ENCODE data around the gene ROR2. TPM values are rescaled to one million over a fixed set of nuclear protein-coding genes. Genes with fewer than 3 reads are reported as not detected.

The ROR2 gene
- total RNA-seq, 1 experiment from 2014 or later: 0.84 TPM

GRCh38 chr9:91903126-91903911 lies 46.7 kb downstream of the ROR2 start:
- H3K4me1 Mint-ChIP-seq (ENCODE audit: insufficient read depth, unreplicated experiment): no peaks in the 10 kb centered on the region
- H3K9me3 Mint-ChIP-seq (ENCODE audit: unreplicated experiment): no peaks in the 10 kb centered on the region
- intact Hi-C loops (cut with micrococcal nuclease): no loop called here
- H3K36me3 Mint-ChIP-seq (ENCODE audit: insufficient read depth, unreplicated experiment): no peaks in the 10 kb centered on the region
- POLR2A ChIA-PET: interaction anchor here (0.7 to 1.4 kb wide), 2 partner anchors 9 to 250 kb away, joined by 3 read pairs; no protein-coding TSS in a partner anchor
- CTCF ChIA-PET: interaction anchor here (0.6 kb wide), 1 partner anchor 108 kb away, joined by 3 read pairs; no protein-coding TSS in a partner anchor
- TF ChIP-seq CTCF (IDR thresholded peaks at IDR 0.05; ENCODE audit: unreplicated experiment): no peak
- no peak overlapping the region for H3K4me3 Mint-ChIP-seq (ENCODE audit: unreplicated experiment)
- no peaks in the 10 kb centered on the region for H3K27me3 Mint-ChIP-seq (ENCODE audit: insufficient read depth, unreplicated experiment)
- no peak for DNase-seq (ENCODE audit: unreplicated experiment)
- H3K27ac Mint-ChIP-seq (ENCODE audit: low read depth, unreplicated experiment): no peak overlapping the region
- no TSS peak for BruUV-seq (replicated peaks)

- no peaks in the 10 kb centered on the region for H3K27me3 Mint-ChIP-seq (ENCODE audit: insufficient read depth, unreplicated experiment)
- ChIA-PET POLR2A (interaction anchor here (1.4 kb wide), 1 partner anchor 10 kb away, joined by 3 read pairs; no protein-coding TSS in a partner anchor), CTCF (no interaction called here)
- no peak overlapping the region for H3K4me3 Mint-ChIP-seq (ENCODE audit: unreplicated experiment)
- no peak overlapping the region for H3K27ac Mint-ChIP-seq (ENCODE audit: low read depth, unreplicated experiment)
- no peaks in the 10 kb centered on the region for H3K36me3 Mint-ChIP-seq (ENCODE audit: insufficient read depth, unreplicated experiment)
- no peaks in the 10 kb centered on the region for H3K9me3 Mint-ChIP-seq (ENCODE audit: unreplicated experiment)
- no peaks in the 10 kb centered on the region for H3K4me1 Mint-ChIP-seq (ENCODE audit: insufficient read depth, unreplicated experiment)
- intact Hi-C loops (cut with micrococcal nuclease): no loop called here
- no peak for DNase-seq (ENCODE audit: unreplicated experiment)
- TF ChIP-seq CTCF (IDR thresholded peaks at IDR 0.05; ENCODE audit: unreplicated experiment): no peak
- BruUV-seq (replicated peaks): no TSS peak
These were observed 47.4 kb downstream of the ROR2 start for GRCh38 chr9:91902475-91903125.

- no peak for DNase-seq (ENCODE audit: unreplicated experiment)
- no peak overlapping the region for H3K4me3 Mint-ChIP-seq (ENCODE audit: unreplicated experiment)
- intact Hi-C loops (cut with micrococcal nuclease): no loop called here
- no peaks in the 10 kb centered on the region for H3K4me1 Mint-ChIP-seq (ENCODE audit: insufficient read depth, unreplicated experiment)
- no peaks in the 10 kb centered on the region for H3K27me3 Mint-ChIP-seq (ENCODE audit: insufficient read depth, unreplicated experiment)
- BruUV-seq (replicated peaks): no TSS peak
- no peak overlapping the region for H3K27ac Mint-ChIP-seq (ENCODE audit: low read depth, unreplicated experiment)
- ChIA-PET CTCF (interaction anchor here (0.6 to 0.7 kb wide), 2 partner anchors 23 to 41 kb away, joined by 3 to 4 read pairs; no protein-coding TSS in a partner anchor), POLR2A (no interaction called here)
- TF ChIP-seq CTCF (IDR thresholded peaks at IDR 0.05; ENCODE audit: unreplicated experiment): no peak
- no peaks in the 10 kb centered on the region for H3K9me3 Mint-ChIP-seq (ENCODE audit: unreplicated experiment)
- no peaks in the 10 kb centered on the region for H3K36me3 Mint-ChIP-seq (ENCODE audit: insufficient read depth, unreplicated experiment)
These were observed 49.2 kb downstream of the ROR2 start for GRCh38 chr9:91900797-91901177.

- Mint-ChIP-seq H3K36me3 (ENCODE audit: insufficient read depth, unreplicated experiment) (no peaks in the 10 kb centered on the region), H3K4me1 (ENCODE audit: insufficient read depth, unreplicated experiment) (no peaks in the 10 kb centered on the region), H3K4me3 (ENCODE audit: unreplicated experiment) (no peak overlapping the region), H3K27ac (ENCODE audit: low read depth, unreplicated experiment) (no peak overlapping the region), H3K9me3 (ENCODE audit: unreplicated experiment) (no peaks in the 10 kb centered on the region), H3K27me3 (ENCODE audit: insufficient read depth, unreplicated experiment) (no peaks in the 10 kb centered on the region)
- DNase-seq (ENCODE audit: unreplicated experiment): no peak
- BruUV-seq (replicated peaks): no TSS peak
- CTCF ChIA-PET: interaction anchor here (0.6 to 1.2 kb wide), 3 partner anchors 23 to 141 kb away, joined by 3 to 4 read pairs (median 3); no protein-coding TSS in a partner anchor
- TF ChIP-seq CTCF (IDR thresholded peaks at IDR 0.05; ENCODE audit: unreplicated experiment): no peak
- POLR2A ChIA-PET: no interaction called here
- intact Hi-C loops (cut with micrococcal nuclease): no loop called here
These were observed 49.8 kb downstream of the ROR2 start for GRCh38 chr9:91900055-91900796.
